Measurements from ENCODE around the gene SLC16A5.

DNA sequence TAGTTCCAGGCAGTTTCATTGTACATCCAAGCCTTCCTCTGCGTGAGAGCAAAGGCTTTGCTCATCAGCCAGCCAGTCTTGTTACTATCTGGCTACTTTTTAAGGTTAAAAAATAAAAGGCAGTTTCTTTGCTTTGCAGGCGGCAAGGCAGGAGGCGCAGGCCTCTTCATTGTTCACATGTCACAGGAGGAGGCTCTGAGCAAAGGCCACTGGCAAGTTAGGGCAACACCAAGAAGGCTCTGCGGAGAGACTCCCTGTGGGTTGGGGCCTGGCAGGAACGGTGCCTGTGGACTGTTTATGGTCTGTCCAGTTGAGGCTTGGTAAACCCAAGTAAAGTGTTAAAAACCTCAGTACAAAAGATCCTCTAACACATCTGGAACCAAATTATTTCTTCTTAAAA lies 47.7 kb downstream of the SLC16A5 start:
- TF ChIP-seq, protein P1, sequence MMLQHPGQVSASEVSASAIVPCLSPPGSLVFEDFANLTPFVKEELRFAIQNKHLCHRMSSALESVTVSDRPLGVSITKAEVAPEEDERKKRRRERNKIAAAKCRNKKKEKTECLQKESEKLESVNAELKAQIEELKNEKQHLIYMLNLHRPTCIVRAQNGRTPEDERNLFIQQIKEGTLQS (IDR thresholded peaks at IDR 0.05; ENCODE audit: borderline replicate concordance, extremely low read depth, low read depth, low read length) = no peak
- TF ChIP-seq, protein P2, sequence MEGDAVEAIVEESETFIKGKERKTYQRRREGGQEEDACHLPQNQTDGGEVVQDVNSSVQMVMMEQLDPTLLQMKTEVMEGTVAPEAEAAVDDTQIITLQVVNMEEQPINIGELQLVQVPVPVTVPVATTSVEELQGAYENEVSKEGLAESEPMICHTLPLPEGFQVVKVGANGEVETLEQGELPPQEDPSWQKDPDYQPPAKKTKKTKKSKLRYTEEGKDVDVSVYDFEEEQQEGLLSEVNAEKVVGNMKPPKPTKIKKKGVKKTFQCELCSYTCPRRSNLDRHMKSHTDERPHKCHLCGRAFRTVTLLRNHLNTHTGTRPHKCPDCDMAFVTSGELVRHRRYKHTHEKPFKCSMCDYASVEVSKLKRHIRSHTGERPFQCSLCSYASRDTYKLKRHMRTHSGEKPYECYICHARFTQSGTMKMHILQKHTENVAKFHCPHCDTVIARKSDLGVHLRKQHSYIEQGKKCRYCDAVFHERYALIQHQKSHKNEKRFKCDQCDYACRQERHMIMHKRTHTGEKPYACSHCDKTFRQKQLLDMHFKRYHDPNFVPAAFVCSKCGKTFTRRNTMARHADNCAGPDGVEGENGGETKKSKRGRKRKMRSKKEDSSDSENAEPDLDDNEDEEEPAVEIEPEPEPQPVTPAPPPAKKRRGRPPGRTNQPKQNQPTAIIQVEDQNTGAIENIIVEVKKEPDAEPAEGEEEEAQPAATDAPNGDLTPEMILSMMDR (IDR thresholded peaks at IDR 0.05 in 2 of 3, conservative IDR thresholded peaks at IDR 0.05 in 1 of 3; ENCODE audit: control insufficient read depth in 2 of 3, extremely low read depth in 1 of 3, insufficient read depth in 1 of 3, low read depth in 3 of 3, low read length in 3 of 3) = no peak
- TF ChIP-seq TAF1 (IDR thresholded peaks at IDR 0.05; ENCODE audit: borderline replicate concordance, low read depth, low read length) = no peak
- no peak for TF ChIP-seq EZH2 (IDR thresholded peaks at IDR 0.05; ENCODE audit: borderline replicate concordance, control insufficient read depth, low read depth, low read length)
- no peak for TF ChIP-seq SUPT20H (IDR thresholded peaks at IDR 0.05; ENCODE audit: borderline replicate concordance, control insufficient read depth, low read depth, low read length)
- TF ChIP-seq EP300 (IDR thresholded peaks at IDR 0.05; ENCODE audit: borderline replicate concordance in 1 of 2, control insufficient read depth in 1 of 2, low read depth in 2 of 2, low read length in 2 of 2) = no peak
- no peak for TF ChIP-seq NFXL1 (IDR thresholded peaks at IDR 0.05; ENCODE audit: borderline replicate concordance)
- TF ChIP-seq HCFC1 (IDR thresholded peaks at IDR 0.05; ENCODE audit: low read length) = no peak
- no peak for TF ChIP-seq NFYB (IDR thresholded peaks at IDR 0.05; ENCODE audit: insufficient read depth, low read depth, low read length)
- TF ChIP-seq, protein P3, sequence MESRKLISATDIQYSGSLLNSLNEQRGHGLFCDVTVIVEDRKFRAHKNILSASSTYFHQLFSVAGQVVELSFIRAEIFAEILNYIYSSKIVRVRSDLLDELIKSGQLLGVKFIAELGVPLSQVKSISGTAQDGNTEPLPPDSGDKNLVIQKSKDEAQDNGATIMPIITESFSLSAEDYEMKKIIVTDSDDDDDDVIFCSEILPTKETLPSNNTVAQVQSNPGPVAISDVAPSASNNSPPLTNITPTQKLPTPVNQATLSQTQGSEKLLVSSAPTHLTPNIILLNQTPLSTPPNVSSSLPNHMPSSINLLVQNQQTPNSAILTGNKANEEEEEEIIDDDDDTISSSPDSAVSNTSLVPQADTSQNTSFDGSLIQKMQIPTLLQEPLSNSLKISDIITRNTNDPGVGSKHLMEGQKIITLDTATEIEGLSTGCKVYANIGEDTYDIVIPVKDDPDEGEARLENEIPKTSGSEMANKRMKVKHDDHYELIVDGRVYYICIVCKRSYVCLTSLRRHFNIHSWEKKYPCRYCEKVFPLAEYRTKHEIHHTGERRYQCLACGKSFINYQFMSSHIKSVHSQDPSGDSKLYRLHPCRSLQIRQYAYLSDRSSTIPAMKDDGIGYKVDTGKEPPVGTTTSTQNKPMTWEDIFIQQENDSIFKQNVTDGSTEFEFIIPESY (IDR thresholded peaks at IDR 0.05) = no peak
- TF ChIP-seq, protein P4, sequence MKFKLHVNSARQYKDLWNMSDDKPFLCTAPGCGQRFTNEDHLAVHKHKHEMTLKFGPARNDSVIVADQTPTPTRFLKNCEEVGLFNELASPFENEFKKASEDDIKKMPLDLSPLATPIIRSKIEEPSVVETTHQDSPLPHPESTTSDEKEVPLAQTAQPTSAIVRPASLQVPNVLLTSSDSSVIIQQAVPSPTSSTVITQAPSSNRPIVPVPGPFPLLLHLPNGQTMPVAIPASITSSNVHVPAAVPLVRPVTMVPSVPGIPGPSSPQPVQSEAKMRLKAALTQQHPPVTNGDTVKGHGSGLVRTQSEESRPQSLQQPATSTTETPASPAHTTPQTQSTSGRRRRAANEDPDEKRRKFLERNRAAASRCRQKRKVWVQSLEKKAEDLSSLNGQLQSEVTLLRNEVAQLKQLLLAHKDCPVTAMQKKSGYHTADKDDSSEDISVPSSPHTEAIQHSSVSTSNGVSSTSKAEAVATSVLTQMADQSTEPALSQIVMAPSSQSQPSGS (IDR thresholded peaks at IDR 0.05; ENCODE audit: low read length) = no peak
- TF ChIP-seq ATF7 (IDR thresholded peaks at IDR 0.05; ENCODE audit: low read depth) = no peak
- no peak for TF ChIP-seq POLR2A (IDR thresholded peaks at IDR 0.05; ENCODE audit: low read depth, low read length)
